Measurements from ENCODE around the gene LSM12.
A peak's percentile ranks its signal among the peaks of the same experiment; 100 is the strongest.
"Not testable (repeated sequence)": the region's sequence is repeated elsewhere in the genome, so short reads cannot be mapped to it uniquely, and the experiment has no call there.

LSM12 gene

GRCh38 chr17:44039829-44040635 is 26.4 kb downstream of the LSM12 start:
- DNase-seq: no peak

- no peak for DNase-seq
These were observed 27.9 kb downstream of the LSM12 start for GRCh38 chr17:44038604-44039011.

- no peak for DNase-seq
These were observed 29.0 kb downstream of the LSM12 start for GRCh38 chr17:44037471-44037870.

- DNase-seq: not testable (repeated sequence)
These were observed 31.8 kb downstream of the LSM12 start for GRCh38 chr17:44034688-44035087.

GRCh38 chr17:44033861-44034408 is 32.5 kb downstream of the LSM12 start:
- no peak for DNase-seq

GRCh38 chr17:44030482-44030881 is 36.0 kb downstream of the LSM12 start:
- no peak for DNase-seq

- no peak for DNase-seq
These were observed 36.7 kb downstream of the LSM12 start for GRCh38 chr17:44029736-44030135.

GRCh38 chr17:44024853-44025252 is 41.6 kb downstream of the LSM12 start:
- no peak for DNase-seq

GRCh38 chr17:44024271-44024663 is 42.2 kb downstream of the LSM12 start:
- no peak for DNase-seq

- no peak for DNase-seq
These were observed 42.8 kb downstream of the LSM12 start for GRCh38 chr17:44023545-44024270.

- DNase-seq: no peak
These were observed 44.2 kb downstream of the LSM12 start for GRCh38 chr17:44022246-44022645.

GRCh38 chr17:44021227-44021626 is 45.2 kb downstream of the LSM12 start:
- DNase-seq: not testable (repeated sequence)

GRCh38 chr17:44014437-44015172 is 51.9 kb downstream of the LSM12 start, which contains the start of gene TMEM101:
Gene TMEM101 (minus strand): TSS chr17:44014963. CDS start chr17:44014952, 11 bp downstream.
- DNase-seq: peak; percentile 97

GRCh38 chr17:44014133-44014436 is 52.4 kb downstream of the LSM12 start:
- DNase-seq: peak; percentile 82

- no peak for DNase-seq
These were observed 53.6 kb downstream of the LSM12 start for GRCh38 chr17:44012874-44013273.

GRCh38 chr17:44012391-44012790 is 54.1 kb downstream of the LSM12 start:
- no peak for DNase-seq

- no peak for DNase-seq
These were observed 54.6 kb downstream of the LSM12 start for GRCh38 chr17:44011876-44012275.

GRCh38 chr17:44010966-44011647 is 55.4 kb downstream of the LSM12 start:
- no peak for DNase-seq

GRCh38 chr17:44008205-44008909 is 58.1 kb downstream of the LSM12 start:
- no peak for DNase-seq

- DNase-seq: no peak
These were observed 58.9 kb downstream of the LSM12 start for GRCh38 chr17:44007346-44008204.
